ENCODE measurements around the gene ADH5. TPM values are rescaled to one million over a fixed set of nuclear protein-coding genes. Genes with fewer than 3 reads are reported as not detected.

The ADH5 gene
- total and polyA plus RNA-seq, 2 of the 8 experiments (the other 6 are each of a cell fraction or from before 2014, with no cell fraction given) = 223 to 327 TPM

- no peak overlapping the region for H2BK20ac ChIP-seq (ENCODE audit: low read length)
- FAIRE-seq (no peak), DNase-seq (ENCODE audit: low read depth in 1 of 2, low spot score in 2 of 2) (no peak)
- no peak overlapping the region for H3K27ac ChIP-seq (ENCODE audit: low read depth, low read length)
- no peak overlapping the region for H3K56ac ChIP-seq (replicated peaks; ENCODE audit: insufficient read length, low read depth, low read length)
- H4K5ac ChIP-seq (ENCODE audit: insufficient read length, low read depth, low read length) = no peak overlapping the region
- no peaks in the 10 kb centered on the region for H3K9me3 ChIP-seq (ENCODE audit: insufficient read depth in 2 of 2, low read depth in 1 of 2, low read length in 1 of 2)
- no peak overlapping the region for H3K9ac ChIP-seq (replicated peaks in 1 of 4; ENCODE audit: extremely low read depth in 1 of 4, low read depth in 3 of 4, low read length in 3 of 4)
- H3K23me2 ChIP-seq (ENCODE audit: low read depth, low read length) = no peaks in the 10 kb centered on the region
- no peak overlapping the region for H2AK5ac ChIP-seq (ENCODE audit: low read depth, low read length)
- H4K20me1 ChIP-seq (replicated peaks in 1 of 2; ENCODE audit: control insufficient read depth in 1 of 2, insufficient read depth in 2 of 2, low read length in 2 of 2) = no peaks in the 10 kb centered on the region
- POLR2A ChIA-PET (ENCODE audit: partially characterized antibody) = no interaction called here
- H3K23ac ChIP-seq (ENCODE audit: insufficient read length) = no peak overlapping the region
- no peak overlapping the region for H2AFZ ChIP-seq (ENCODE audit: low read length)
- H3K36me3 ChIP-seq (ENCODE audit: control insufficient read depth in 2 of 4, insufficient read depth in 4 of 4, low read length in 3 of 4) = no peaks in the 10 kb centered on the region
- H3K4ac ChIP-seq (replicated peaks; ENCODE audit: insufficient read length, low read depth, low read length) = no peak overlapping the region
- H3K4me2 ChIP-seq (ENCODE audit: insufficient read depth in 1 of 2, low read depth in 2 of 2, low read length in 2 of 2) = no peak overlapping the region
- no peak overlapping the region for H4K91ac ChIP-seq (replicated peaks; ENCODE audit: insufficient read length, low read length)
- no peak overlapping the region for H2BK12ac ChIP-seq (ENCODE audit: low read depth, low read length)
- H3K27me3 ChIP-seq (replicated peaks in 1 of 4; ENCODE audit: control insufficient read depth in 3 of 4, extremely low read depth in 1 of 4, insufficient read depth in 3 of 4, low read length in 3 of 4) = no peaks in the 10 kb centered on the region; a peak in 1 of 7 replicates
- CTCF ChIA-PET (ENCODE audit: partially characterized antibody) = no interaction called here
- H3K14ac ChIP-seq (ENCODE audit: insufficient read length) = no peak overlapping the region
- H2BK120ac ChIP-seq (replicated peaks; ENCODE audit: low read depth, low read length) = no peak overlapping the region
- no peaks in the 10 kb centered on the region for H3K4me1 ChIP-seq (replicated peaks in 1 of 4; ENCODE audit: control insufficient read depth in 3 of 4, insufficient read depth in 4 of 4, low read length in 3 of 4)
- no peak for TF ChIP-seq POLR2A (IDR thresholded peaks at IDR 0.05; ENCODE audit: control extremely low read depth in 1 of 2, low read depth in 2 of 2, low read length in 2 of 2)
- no peak for TF ChIP-seq POLR2AphosphoS5 (IDR thresholded peaks at IDR 0.05; ENCODE audit: low read depth, low read length)
- no peak for TF ChIP-seq SIRT6 (IDR thresholded peaks at IDR 0.05; ENCODE audit: low read length)
- no peak for TF ChIP-seq HDAC2 (IDR thresholded peaks at IDR 0.05; ENCODE audit: borderline replicate concordance in 1 of 2, low read depth in 2 of 2, low read length in 2 of 2)
- TF ChIP-seq HDAC6 (IDR thresholded peaks at IDR 0.05; ENCODE audit: low read depth, low read length) = no peak
- TF ChIP-seq TBP (IDR thresholded peaks at IDR 0.05; ENCODE audit: low read depth, low read length) = no peak
- TF ChIP-seq USF2 (IDR thresholded peaks at IDR 0.05; ENCODE audit: low read length) = no peak
- TF ChIP-seq YY1 (IDR thresholded peaks at IDR 0.05; ENCODE audit: low read depth, low read length) = no peak
- no peak for TF ChIP-seq SP4 (IDR thresholded peaks at IDR 0.05; ENCODE audit: low read length)
- TF ChIP-seq RAD21 (IDR thresholded peaks at IDR 0.05 in 1 of 2, conservative IDR thresholded peaks at IDR 0.05 in 1 of 2; ENCODE audit: low read depth in 2 of 2, low read length in 2 of 2) = no peak
- TF ChIP-seq CTBP2 (IDR thresholded peaks at IDR 0.05; ENCODE audit: borderline replicate concordance, insufficient read depth, insufficient read length, low read length) = no peak
- H3K4me3 ChIP-seq (ENCODE audit: extremely low read depth in 1 of 4, insufficient read depth in 2 of 4, low read depth in 3 of 4, low read length in 4 of 4) = no peak overlapping the region
- H3K79me1 ChIP-seq (ENCODE audit: low read depth, low read length) = no peaks in the 10 kb centered on the region
- no peak overlapping the region for H2BK5ac ChIP-seq (ENCODE audit: low read depth, low read length)
- no peak overlapping the region for H4K8ac ChIP-seq (ENCODE audit: extremely low read depth, insufficient read depth, low read length)
- no peak overlapping the region for H3K18ac ChIP-seq (ENCODE audit: extremely low read depth, low read length)
- no peak overlapping the region for H2BK15ac ChIP-seq (ENCODE audit: low read length)
- no peaks in the 10 kb centered on the region for H3K79me2 ChIP-seq (ENCODE audit: control insufficient read depth in 1 of 2, insufficient read depth in 2 of 2, low read length in 2 of 2)
These were observed 47.7 kb upstream of the ADH5 start for GRCh38 chr4:99136329-99136728.
